T-helper 2 cell (primary cell): ENCODE results near the gene NOS1.
"Not testable (repeated sequence)": the region's sequence is repeated elsewhere in the genome, so short reads cannot be mapped to it uniquely, and the experiment has no call there.

Experiments
- DNase-seq, 5 experiments: peaks; one replicate each; pipeline versions ENCODE4 v3.0.0 to v3.0.0-alpha.2; 2012 to 2022

Gene NOS1

GRCh38 chr12:117243488-117243887 lies 117.9 kb downstream of the NOS1 start:
- DNase-seq = no peak

- no peak for DNase-seq
These were observed 119.7 kb downstream of the NOS1 start for GRCh38 chr12:117241697-117242096.

- no peak for DNase-seq
These were observed 121.2 kb downstream of the NOS1 start for GRCh38 chr12:117240081-117240755.

- DNase-seq = peak; percentile 4 to 61 (median 54)
These were observed 124.9 kb downstream of the NOS1 start for GRCh38 chr12:117236456-117237001.

- DNase-seq = no peak
These were observed 126.2 kb downstream of the NOS1 start for GRCh38 chr12:117235261-117235660.

GRCh38 chr12:117234441-117234840 lies 127.0 kb downstream of the NOS1 start:
- DNase-seq = no peak

GRCh38 chr12:117231750-117232149 lies 129.7 kb downstream of the NOS1 start:
- DNase-seq = no peak

- no peak for DNase-seq
These were observed 133.2 kb downstream of the NOS1 start for GRCh38 chr12:117228239-117228638.

GRCh38 chr12:117227000-117227653 lies 134.3 kb downstream of the NOS1 start:
- DNase-seq = no peak

- no peak for DNase-seq
These were observed 134.9 kb downstream of the NOS1 start for GRCh38 chr12:117226505-117226904.

GRCh38 chr12:117225179-117225578 lies 136.2 kb downstream of the NOS1 start:
- no peak for DNase-seq

GRCh38 chr12:117220947-117221346 lies 140.5 kb downstream of the NOS1 start:
- not testable (repeated sequence) for DNase-seq

- DNase-seq = no peak
These were observed 143.3 kb downstream of the NOS1 start for GRCh38 chr12:117218149-117218548.

GRCh38 chr12:117216686-117217085 lies 144.7 kb downstream of the NOS1 start:
- DNase-seq = no peak

- no peak for DNase-seq
These were observed 146.6 kb downstream of the NOS1 start for GRCh38 chr12:117214797-117215196.

- no peak for DNase-seq
These were observed 148.1 kb downstream of the NOS1 start for GRCh38 chr12:117213295-117213808.

GRCh38 chr12:117212563-117213190 lies 148.7 kb downstream of the NOS1 start:
- DNase-seq = peak in 3 of 5 experiments; percentile 35 to 54 (median 40)

GRCh38 chr12:117210266-117210918 lies 151.0 kb downstream of the NOS1 start:
- no peak for DNase-seq

GRCh38 chr12:117209626-117210025 lies 151.8 kb downstream of the NOS1 start:
- DNase-seq = no peak

GRCh38 chr12:117208811-117209455 lies 152.5 kb downstream of the NOS1 start:
- no peak for DNase-seq

- no peak for DNase-seq
These were observed 153.2 kb downstream of the NOS1 start for GRCh38 chr12:117208206-117208605.

- no peak for DNase-seq
These were observed 153.8 kb downstream of the NOS1 start for GRCh38 chr12:117207675-117208074.
